NOMO-1 treated with dmso at 0.1 percent for 144 hours (cell line): ENCODE data around the gene OTOP2.
"Not testable (repeated sequence)": the region's sequence is repeated elsewhere in the genome, so short reads cannot be mapped to it uniquely, and the experiment has no call there.

Experiments used
- DNase-seq: peaks from one replicate; lab custom pipeline; 2025; ENCODE audit not compliant: unreplicated experiment; lab: John Stamatoyannopoulos, UW

The OTOP2 gene

GRCh38 chr17:74900208-74900607 is 23.9 kb upstream of the OTOP2 start:
- DNase-seq = no peak

GRCh38 chr17:74901353-74902135 is 22.5 kb upstream of the OTOP2 start:
- DNase-seq = no peak

GRCh38 chr17:74903034-74903433 is 21.0 kb upstream of the OTOP2 start:
- no peak for DNase-seq

- no peak for DNase-seq
These were observed 20.4 kb upstream of the OTOP2 start for GRCh38 chr17:74903671-74904070.

GRCh38 chr17:74904687-74905409 is 19.2 kb upstream of the OTOP2 start:
- DNase-seq = no peak

- DNase-seq = not testable (repeated sequence)
These were observed 17.8 kb upstream of the OTOP2 start for GRCh38 chr17:74906214-74906793.

- DNase-seq = no peak
These were observed 17.1 kb upstream of the OTOP2 start for GRCh38 chr17:74907012-74907411.

- DNase-seq = not testable (repeated sequence)
These were observed 15.0 kb upstream of the OTOP2 start for GRCh38 chr17:74909097-74909496.

GRCh38 chr17:74911423-74911822 is 12.7 kb upstream of the OTOP2 start:
- DNase-seq = not testable (repeated sequence)

- no peak for DNase-seq
These were observed 7.8 kb upstream of the OTOP2 start for GRCh38 chr17:74916136-74916850.

- DNase-seq = no peak
These were observed 7.2 kb upstream of the OTOP2 start for GRCh38 chr17:74916851-74917199.

GRCh38 chr17:74917430-74917829 is 6.6 kb upstream of the OTOP2 start:
- DNase-seq = no peak

GRCh38 chr17:74918906-74919305 is 5.2 kb upstream of the OTOP2 start:
- no peak for DNase-seq

GRCh38 chr17:74919440-74920305 is 4.4 kb upstream of the OTOP2 start:
- DNase-seq = no peak

GRCh38 chr17:74920306-74920620 is 3.8 kb upstream of the OTOP2 start:
- no peak for DNase-seq

- DNase-seq = no peak
These were observed 3.4 kb upstream of the OTOP2 start for GRCh38 chr17:74920642-74921025.

- DNase-seq = no peak
These were observed 2.9 kb upstream of the OTOP2 start for GRCh38 chr17:74921026-74921681.

GRCh38 chr17:74921769-74922168 is 2.3 kb upstream of the OTOP2 start:
- no peak for DNase-seq

- DNase-seq = no peak
These were observed 1.9 kb upstream of the OTOP2 start for GRCh38 chr17:74922172-74922571.
